RWPE1 (cell line): Measurements from ENCODE around the gene GPR55.

Source experiments
- CTCF ChIA-PET: fragments of 350-600 bp; sonication (Branson Sonifier 250); formaldehyde crosslinking; extraction: SDS; loops from one replicate; lab custom pipeline; 2021; lab: Yijun Ruan, JAX
- POLR2A ChIA-PET: fragments of 400-600 bp; formaldehyde crosslinking; extraction: SDS; loops from one replicate; lab custom pipeline; 2020; ENCODE audit warnings: antibody characterized with exemption; ENCODE audit not compliant: low non-redundant PET; lab: Yijun Ruan, JAX
- DNase-seq: peaks from one replicate; pipeline ENCODE4 v3.0.0; 2012; ENCODE audit warnings: low spot score
- H3K27ac ChIP-seq: fragments of 450-650 bp; 2 replicates; pipeline ENCODE4 v1.5.1; 2017
- TF ChIP-seq, protein P1 (sequence below): fragments of 450-650 bp; conservative IDR thresholded peaks from 2 replicates; pipeline ENCODE4 v1.5.1; 2017; ENCODE audit warnings: low read depth, mild to moderate bottlenecking

Gene GPR55

DNA sequence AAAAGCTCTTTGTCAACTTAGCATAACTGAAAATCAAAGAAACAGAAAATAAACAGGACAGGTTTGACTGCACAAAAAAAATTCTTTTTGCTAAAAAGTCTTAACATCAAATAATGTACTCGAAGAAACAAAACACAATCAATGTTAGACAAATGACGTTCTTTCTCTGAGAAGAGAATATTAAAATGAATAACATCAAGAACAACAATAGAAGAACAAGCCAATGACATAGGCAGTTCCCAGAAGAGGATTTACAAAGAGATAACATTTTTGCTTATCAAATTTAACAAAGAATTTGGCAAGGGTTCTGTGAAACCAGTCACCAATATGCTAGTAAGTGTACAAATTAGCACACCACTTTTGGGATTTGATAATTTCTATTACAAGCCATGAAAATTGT, 5.8 kb downstream of the GPR55 start:
- TF ChIP-seq, protein P1, sequence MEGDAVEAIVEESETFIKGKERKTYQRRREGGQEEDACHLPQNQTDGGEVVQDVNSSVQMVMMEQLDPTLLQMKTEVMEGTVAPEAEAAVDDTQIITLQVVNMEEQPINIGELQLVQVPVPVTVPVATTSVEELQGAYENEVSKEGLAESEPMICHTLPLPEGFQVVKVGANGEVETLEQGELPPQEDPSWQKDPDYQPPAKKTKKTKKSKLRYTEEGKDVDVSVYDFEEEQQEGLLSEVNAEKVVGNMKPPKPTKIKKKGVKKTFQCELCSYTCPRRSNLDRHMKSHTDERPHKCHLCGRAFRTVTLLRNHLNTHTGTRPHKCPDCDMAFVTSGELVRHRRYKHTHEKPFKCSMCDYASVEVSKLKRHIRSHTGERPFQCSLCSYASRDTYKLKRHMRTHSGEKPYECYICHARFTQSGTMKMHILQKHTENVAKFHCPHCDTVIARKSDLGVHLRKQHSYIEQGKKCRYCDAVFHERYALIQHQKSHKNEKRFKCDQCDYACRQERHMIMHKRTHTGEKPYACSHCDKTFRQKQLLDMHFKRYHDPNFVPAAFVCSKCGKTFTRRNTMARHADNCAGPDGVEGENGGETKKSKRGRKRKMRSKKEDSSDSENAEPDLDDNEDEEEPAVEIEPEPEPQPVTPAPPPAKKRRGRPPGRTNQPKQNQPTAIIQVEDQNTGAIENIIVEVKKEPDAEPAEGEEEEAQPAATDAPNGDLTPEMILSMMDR, result no peak
- POLR2A ChIA-PET, result no interaction called here
- no peak for DNase-seq
- no peak overlapping the region for H3K27ac ChIP-seq
- CTCF ChIA-PET, result interaction anchor here (0.6 kb wide), 1 partner anchor 17 kb away, joined by 3 read pairs; no protein-coding TSS in a partner anchor

DNA sequence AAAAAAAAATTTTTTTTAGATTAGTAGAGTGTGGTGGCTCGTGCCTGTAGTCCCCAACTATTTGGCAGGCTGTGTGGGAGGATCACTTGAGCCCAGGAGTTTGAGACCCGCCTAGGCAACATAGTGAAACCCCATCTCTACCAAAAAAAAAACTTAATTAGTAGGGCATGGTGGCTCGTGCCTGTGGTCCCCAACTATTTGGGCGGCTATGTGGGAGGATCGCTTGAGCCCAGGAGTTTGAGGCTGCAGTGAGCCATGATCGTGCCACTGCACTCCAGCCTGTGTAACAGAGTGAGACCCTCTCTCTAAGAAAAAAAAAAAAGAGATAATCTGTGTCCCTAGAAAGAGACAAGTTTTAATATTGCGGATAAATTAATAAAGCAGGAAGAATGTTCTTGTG, 8.8 kb downstream of the GPR55 start:
- POLR2A ChIA-PET, result no interaction called here
- H3K27ac ChIP-seq, result no peak overlapping the region
- no peak for DNase-seq
- TF ChIP-seq, protein P1, result no peak
- CTCF ChIA-PET, result interaction anchor here (0.7 kb wide), 1 partner anchor 11 kb away, joined by 5 read pairs; no protein-coding TSS in a partner anchor

DNA sequence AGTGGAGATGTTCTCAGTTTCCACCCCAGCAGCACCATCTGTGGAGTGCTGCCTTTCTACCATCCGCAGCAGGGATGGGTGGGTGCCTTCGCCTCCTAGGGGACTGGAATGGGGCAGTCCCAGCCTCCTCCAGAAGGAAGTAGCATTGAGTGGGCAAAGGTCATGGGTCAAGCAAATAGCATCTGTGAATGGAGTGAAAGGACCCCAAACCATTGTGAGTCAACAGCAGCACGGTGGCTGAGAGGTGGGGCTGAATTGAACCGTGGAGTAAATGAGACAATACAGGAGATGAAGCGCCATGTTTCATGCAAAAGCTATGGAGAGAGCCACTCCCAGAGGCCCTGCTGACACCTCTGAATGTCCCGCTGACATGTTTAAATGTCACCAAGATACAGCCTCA, 9.7 kb downstream of the GPR55 start:
- TF ChIP-seq, protein P1, result no peak
- H3K27ac ChIP-seq, result no peak overlapping the region
- no peak for DNase-seq
- CTCF ChIA-PET, result no interaction called here
- POLR2A ChIA-PET, result no interaction called here

DNA sequence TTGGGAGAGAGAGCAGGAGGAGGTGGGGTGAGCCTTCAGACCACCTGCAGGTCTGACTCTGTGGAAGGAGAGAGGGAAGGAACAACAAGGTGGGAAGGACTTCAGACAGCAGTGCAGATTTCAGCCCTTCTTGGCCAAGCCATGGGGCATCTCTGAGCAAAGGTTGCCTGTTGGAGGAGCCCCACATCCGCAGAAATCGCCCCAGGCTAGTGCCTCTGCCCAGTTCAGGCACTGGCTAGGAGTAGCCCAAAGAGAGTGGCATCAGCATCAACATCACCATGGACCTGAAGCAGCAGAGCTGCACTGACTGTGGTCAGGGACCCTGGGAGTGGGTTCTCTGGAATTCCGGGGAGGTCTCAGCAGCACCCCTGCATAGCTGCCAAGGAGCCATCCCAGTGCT, 10.2 kb downstream of the GPR55 start:
- CTCF ChIA-PET, result no interaction called here
- TF ChIP-seq, protein P1, result no peak
- no peak for DNase-seq
- H3K27ac ChIP-seq, result no peak overlapping the region
- POLR2A ChIA-PET, result no interaction called here

DNA sequence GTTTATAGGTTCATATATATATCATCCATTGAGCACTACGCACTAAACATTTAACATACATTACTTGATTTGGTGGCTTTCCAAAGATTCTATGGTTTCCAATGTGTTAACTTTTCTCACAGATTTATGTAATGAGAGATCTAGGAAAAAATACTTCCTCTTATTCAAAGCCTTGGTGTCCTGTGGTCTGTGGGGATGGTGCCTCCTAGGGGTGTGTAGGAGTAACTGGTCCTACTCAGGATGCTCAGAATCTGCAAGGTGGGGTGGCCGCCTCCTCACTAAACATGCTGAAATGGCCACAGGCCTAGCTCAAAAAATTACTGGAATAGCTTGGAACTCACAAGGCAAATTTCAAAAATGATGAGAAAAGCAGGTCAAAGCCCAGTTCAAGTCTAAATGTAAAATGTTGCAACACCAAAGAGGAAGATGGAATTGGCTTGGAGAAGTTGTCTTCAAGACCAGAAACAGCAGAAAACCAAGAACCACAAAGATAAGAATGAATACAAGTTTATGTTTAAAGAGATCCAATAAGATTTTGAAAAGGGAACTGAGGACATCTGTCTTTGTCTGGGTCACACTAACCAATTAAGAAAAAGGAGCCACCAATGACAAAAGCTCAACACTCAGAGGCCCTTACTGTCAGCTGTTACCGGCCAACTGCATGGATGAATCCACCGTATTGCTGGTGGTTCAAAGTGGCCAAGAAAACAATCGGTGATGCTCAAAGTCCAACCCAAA, 11.5 kb downstream of the GPR55 start:
- CTCF ChIA-PET, result interaction anchor here (0.6 to 1.6 kb wide), 3 partner anchors 11 to 74 kb away, joined by 3 to 5 read pairs (median 4); no protein-coding TSS in a partner anchor
- no peak for DNase-seq

DNA sequence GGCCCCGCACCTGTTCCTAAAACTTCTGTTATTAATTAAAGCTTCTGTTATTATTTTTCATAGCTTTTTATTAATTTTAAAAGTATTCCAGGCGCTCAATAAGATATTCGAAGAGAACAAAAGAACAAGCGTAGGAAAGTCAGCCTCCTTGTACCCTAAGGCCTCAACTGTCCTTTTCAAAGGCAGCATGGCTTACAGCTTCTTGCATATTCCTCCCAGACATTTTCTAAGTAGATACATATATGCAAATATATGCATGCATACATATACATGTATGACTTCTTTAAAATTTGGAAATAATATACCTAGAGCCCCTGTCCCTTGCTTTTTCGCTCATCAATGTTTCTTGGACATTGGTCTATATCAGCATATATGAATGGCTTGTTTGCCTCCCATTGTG, 12.3 kb downstream of the GPR55 start:
- no peak for DNase-seq
- TF ChIP-seq, protein P1, result no peak
- H3K27ac ChIP-seq, result no peak overlapping the region
- POLR2A ChIA-PET, result no interaction called here
- CTCF ChIA-PET, result interaction anchor here (0.6 to 1.6 kb wide), 5 partner anchors 9 to 909 kb away, joined by 3 to 4 read pairs (median 3); no protein-coding TSS in a partner anchor

More for the DNA sequence above, 11.5 kb downstream of the GPR55 start:
- POLR2A ChIA-PET, result no interaction called here
- TF ChIP-seq, protein P1, result no peak
- H3K27ac ChIP-seq, result no peak overlapping the region
